Aorta (tissue), 5 donors: ENCODE results near the gene CENPT. TPM values are rescaled to one million over a fixed set of nuclear protein-coding genes. Genes with fewer than 3 reads are reported as not detected.
A peak's percentile ranks its signal among the peaks of the same experiment; 100 is the strongest.

Source experiments
- ATAC-seq: fragments of 200-7000 bp; cut with Tn5 transposase; one replicate; pipeline ENCODE4 v1.9.1; 2022; ENCODE audit warnings: moderate library complexity; ENCODE audit not compliant: low FRiP score
- DNase-seq, 2 donors: peaks; one replicate each; pipeline ENCODE4 v3.0.0-alpha.2; 2020
- H3K27ac ChIP-seq, 2 donors: one replicate each; pipeline ENCODE4 v1.5.1; 2013; ENCODE audit warnings: low read length in 2 of 2, mild to moderate bottlenecking in 2 of 2, moderate library complexity in 2 of 2, control low read depth in 1 of 2, inconsistent platforms in 1 of 2, low read depth in 1 of 2
- H3K27me3 ChIP-seq, 2 donors: one replicate each; pipeline ENCODE4 v1.6.1; 2013; ENCODE audit warnings: control low read depth in 1 of 2, low read length in 1 of 2, mild to moderate bottlenecking in 1 of 2, moderate library complexity in 1 of 2; ENCODE audit not compliant: insufficient read depth in 2 of 2, control insufficient read depth in 1 of 2
- H3K36me3 ChIP-seq, 2 donors: one replicate each; pipeline ENCODE4 v1.6.1; 2013; ENCODE audit warnings: control low read depth in 1 of 2, low read length in 1 of 2, mild to moderate bottlenecking in 1 of 2; ENCODE audit not compliant: insufficient read depth in 2 of 2, control insufficient read depth in 1 of 2
- H3K4me1 ChIP-seq, 2 donors: one replicate each; pipeline ENCODE4 v1.6.1; 2013; ENCODE audit warnings: low read length in 2 of 2, control low read depth in 1 of 2, mild to moderate bottlenecking in 1 of 2, moderate library complexity in 1 of 2; ENCODE audit not compliant: insufficient read depth in 2 of 2, control insufficient read depth in 1 of 2
- H3K4me3 ChIP-seq, 2 donors: one replicate each; pipeline ENCODE4 v1.5.1; 2013; ENCODE audit warnings: low read length in 2 of 2, control low read depth in 1 of 2, mild to moderate bottlenecking in 1 of 2
- H3K9me3 ChIP-seq: one replicate; pipeline ENCODE4 v1.6.1; 2013; ENCODE audit warnings: mild to moderate bottlenecking, low read length; ENCODE audit not compliant: control insufficient read depth
- WGBS, 2 donors: extraction: QIAGEN DNeasy Blood & Tissue Kit; methylation state at CpG; one replicate each; pipeline ENCODE4 v1.1.7; 2013; 5-methylcytosine and 5-hydroxymethylcytosine counted together
- intact Hi-C, 2 donors: fragments of 100-400 bp; cut with DNase I; formaldehyde crosslinking; loops; one replicate each; pipeline versions ENCODE4 v1.14.2 to v1.15.0; 2022
- polyA plus RNA-seq, 2 donors: library from polyadenylated mRNA; stranded (reverse); fragments of 200-250 nt; gene quantifications; one replicate each; pipeline ENCODE4 v1.2.3, GENCODE V29; 2013
- total RNA-seq, 2 donors: library from RNA; stranded (reverse); fragmentation: NEBNext Ultra II Directional; extraction: Animal tissue kit (Norgen Biotek cat#: 25700); gene quantifications; one replicate each; pipeline ENCODE4 v1.2.1, GENCODE V29; 2021
- donor health status: healthy with polysubstance abuse.
- donor health status: Bipolar disorder and iron deficiency.
- donor health status: DM: no; HTN: no; CAD: no.
- donor health status: DM: no; HTN: no; CAD: no.
- donor health status: DM: yes; HTN: yes; CAD: no.

The CENPT gene
- total and polyA plus RNA-seq, 4 donors: 28.3 to 168 (median 48.9) TPM

GRCh38 chr16:67885976-67886375, 38.5 kb upstream of the CENPT start:
- DNase-seq (no peak), ATAC-seq (no peak)
- Histone ChIP-seq H3K27ac (no peak overlapping the region), H3K36me3 (peaks cover 0 to 9% of the 10 kb centered on the region in 2 donors), H3K9me3 (no peaks in the 10 kb centered on the region), H3K4me1 (no peaks in the 10 kb centered on the region), H3K27me3 (no peaks in the 10 kb centered on the region), H3K4me3 (no peak overlapping the region)
- intact Hi-C loops: no loop called here
- WGBS, 2 donors: 91 to 93% methylated on average over 19 of the region's 19 CpGs

- DNase-seq (no peak), ATAC-seq (no peak)
- H3K4me1 ChIP-seq: no peaks in the 10 kb centered on the region
- 90 to 92% methylated on average over 12 of the region's 12 CpGs for WGBS, 2 donors
- H3K27me3 ChIP-seq: no peaks in the 10 kb centered on the region
- H3K9me3 ChIP-seq: no peaks in the 10 kb centered on the region
- H3K4me3 ChIP-seq: no peak overlapping the region
- intact Hi-C loops: no loop called here
- H3K27ac ChIP-seq: peak overlapping the region in 1 of 2 donors; percentile 2
- peaks cover 0 to 12% of the 10 kb centered on the region in 2 donors for H3K36me3 ChIP-seq
Observed at GRCh38 chr16:67885545-67885944, 38.1 kb upstream of the CENPT start.

- Histone ChIP-seq H3K4me3 (no peak within 1 kb of the TSS), H3K27ac (peak within 1 kb of the TSS in 1 of 2 donors; percentile 19), H3K9me3 (no peaks in the 10 kb centered on the region), H3K27me3 (no peaks in the 10 kb centered on the region), H3K4me1 (no peaks in the 10 kb centered on the region), H3K36me3 (peaks cover 0 to 12% of the 10 kb centered on the region in 2 donors)
- ATAC-seq (peak; percentile 92), DNase-seq (peak; percentile 91 to 96)
- WGBS, 2 donors: 5 to 10% methylated on average over 21 to 22 of the region's 22 CpGs
- intact Hi-C loops: loop anchor here (1.0 to 5.0 kb wide), 3 partner anchors 42 to 44 kb away; partner anchors contain the start of gene THAP11 (in 1 of the 2)
Observed at GRCh38 chr16:67884684-67885083, 37.2 kb upstream of the CENPT start, which contains the start of gene NRN1L. Gene NRN1L (plus strand): TSS chr16:67884885. CDS start chr16:67884904, 19 bp downstream.

- peak; percentile 62 for ATAC-seq
- WGBS, 2 donors: 58% methylated on average over 11 of the region's 11 CpGs
- H3K36me3 ChIP-seq: peaks cover 0 to 12% of the 10 kb centered on the region in 2 donors
Observed at GRCh38 chr16:67883872-67884261, 36.4 kb upstream of the CENPT start.

GRCh38 chr16:67883146-67883871, 35.8 kb upstream of the CENPT start:
- Histone ChIP-seq H3K36me3 (peaks cover 0 to 12% of the 10 kb centered on the region in 2 donors), H3K4me3 (no peak overlapping the region), H3K27me3 (no peaks in the 10 kb centered on the region), H3K9me3 (no peaks in the 10 kb centered on the region), H3K27ac (no peak overlapping the region), H3K4me1 (no peaks in the 10 kb centered on the region)
- intact Hi-C loops: loop anchor here in 1 of 2 donors (5.0 kb wide), 1 partner anchor 41 kb away; the partner anchor contains the start of gene THAP11
- DNase-seq (no peak), ATAC-seq (no peak)
- WGBS, 2 donors: 71 to 72% methylated on average over 6 of the region's 6 CpGs

More at GRCh38 chr16:67883872-67884261, 36.4 kb upstream of the CENPT start:
- H3K27me3 ChIP-seq: no peaks in the 10 kb centered on the region
- H3K9me3 ChIP-seq: no peaks in the 10 kb centered on the region
- no peaks in the 10 kb centered on the region for H3K4me1 ChIP-seq
- peak; percentile 70 to 89 for DNase-seq
- no peak overlapping the region for H3K4me3 ChIP-seq
- peak overlapping the region in 1 of 2 donors; percentile 6 for H3K27ac ChIP-seq
- intact Hi-C loops: loop anchor here (1.0 to 5.0 kb wide), 3 partner anchors 42 to 44 kb away; partner anchors contain the start of gene THAP11 (in 1 of the 2)

- Histone ChIP-seq H3K36me3 (peaks cover 0 to 16% of the 10 kb centered on the region in 2 donors), H3K27me3 (no peaks in the 10 kb centered on the region), H3K27ac (no peak overlapping the region), H3K9me3 (no peaks in the 10 kb centered on the region), H3K4me3 (no peak overlapping the region), H3K4me1 (no peaks in the 10 kb centered on the region)
- intact Hi-C loops: loop anchor here in 1 of 2 donors (5.0 kb wide), 1 partner anchor 40 kb away; the partner anchor contains the start of gene THAP11
- 65 to 70% methylated on average over 18 of the region's 18 CpGs for WGBS, 2 donors
- ATAC-seq (no peak), DNase-seq (no peak)
Observed at GRCh38 chr16:67882374-67883145, 35.1 kb upstream of the CENPT start.

GRCh38 chr16:67881621-67882161, 34.2 kb upstream of the CENPT start:
- H3K9me3 ChIP-seq: no peaks in the 10 kb centered on the region
- 88 to 89% methylated on average over 21 of the region's 21 CpGs for WGBS, 2 donors
- intact Hi-C loops: loop anchor here in 1 of 2 donors (5.0 kb wide), 1 partner anchor 39 kb away; the partner anchor contains the start of gene THAP11
- ATAC-seq (no peak), DNase-seq (no peak)
- H3K4me1 ChIP-seq: no peaks in the 10 kb centered on the region
- peaks cover 0 to 18% of the 10 kb centered on the region in 2 donors for H3K36me3 ChIP-seq
- no peak overlapping the region for H3K27ac ChIP-seq
- H3K4me3 ChIP-seq: no peak overlapping the region
- no peaks in the 10 kb centered on the region for H3K27me3 ChIP-seq

GRCh38 chr16:67880584-67880983, 33.1 kb upstream of the CENPT start:
- 89 to 93% methylated on average over 13 of the region's 13 CpGs for WGBS, 2 donors
- Histone ChIP-seq H3K27ac (no peak overlapping the region), H3K4me3 (no peak overlapping the region), H3K27me3 (no peaks in the 10 kb centered on the region), H3K4me1 (no peaks in the 10 kb centered on the region), H3K36me3 (peaks cover 0 to 18% of the 10 kb centered on the region in 2 donors), H3K9me3 (no peaks in the 10 kb centered on the region)
- intact Hi-C loops: loop anchor here in 1 of 2 donors (5.0 kb wide), 1 partner anchor 38 kb away; the partner anchor contains the start of gene THAP11
- DNase-seq (no peak), ATAC-seq (no peak)
